Liver (tissue), 3 donors: ENCODE measurements around the gene NHLRC2.

ENCODE experiments used
- ATF3 ChIP-seq: IDR thresholded peaks from 2 replicates; pipeline ENCODE4 v1.6.1; 2016; ENCODE audit warnings: antibody characterized with exemption
- CTCF ChIP-seq: fragments of 150-350 bp; IDR thresholded peaks from 2 replicates; pipeline ENCODE4 v1.5.1; 2017; ENCODE audit warnings: improper control_type of control experiment, low read depth, low read length; ENCODE audit not compliant: missing input control
- EGR1 ChIP-seq, 2 donors: IDR thresholded peaks; 2 replicates each; pipeline ENCODE4 v1.6.1; 2016 to 2018; ENCODE audit warnings: antibody characterized with exemption in 2 of 2, low read depth in 2 of 2
- FOXA1 ChIP-seq: IDR thresholded peaks from 2 replicates; pipeline ENCODE4 v1.6.1; 2016; ENCODE audit warnings: antibody characterized with exemption
- HNF4A ChIP-seq, 2 donors: conservative IDR thresholded peaks; 2 replicates each; pipeline ENCODE4 v1.6.1; 2016; ENCODE audit warnings: antibody characterized with exemption in 2 of 2, mild to moderate bottlenecking in 2 of 2
- JUND ChIP-seq, 2 donors: IDR thresholded peaks; 2 replicates each; pipeline ENCODE4 v1.6.1; 2016; ENCODE audit warnings: antibody characterized with exemption in 2 of 2
- MAX ChIP-seq: IDR thresholded peaks from 2 replicates; pipeline ENCODE4 v1.6.1; 2016; ENCODE audit warnings: antibody characterized with exemption
- RAD21 ChIP-seq, 2 donors: IDR thresholded peaks; 2 replicates each; pipeline ENCODE4 v1.6.1; 2016; ENCODE audit warnings: antibody characterized with exemption in 2 of 2, mild to moderate bottlenecking in 2 of 2
- REST ChIP-seq: IDR thresholded peaks from 2 replicates; pipeline ENCODE4 v1.6.1; 2016; ENCODE audit warnings: antibody characterized with exemption, mild to moderate bottlenecking
- SP1 ChIP-seq: IDR thresholded peaks from 2 replicates; pipeline ENCODE4 v1.6.1; 2018; ENCODE audit warnings: antibody characterized with exemption, mild to moderate bottlenecking
- TAF1 ChIP-seq: conservative IDR thresholded peaks from 2 replicates; pipeline ENCODE4 v1.6.1; 2016; ENCODE audit warnings: antibody characterized with exemption, mild to moderate bottlenecking
- YY1 ChIP-seq: IDR thresholded peaks from 2 replicates; pipeline ENCODE4 v1.6.1; 2016; ENCODE audit warnings: antibody characterized with exemption, mild to moderate bottlenecking
- ZBTB33 ChIP-seq: IDR thresholded peaks from 2 replicates; pipeline ENCODE4 v1.6.1; 2016; ENCODE audit warnings: antibody characterized with exemption
- donor health status: healthy.
- donor health status: healthy.

GRCh38 chr10:113894581-113894980 is 40.1 kb downstream of the NHLRC2 start:
- no peak for TF ChIP-seq RAD21 (IDR thresholded peaks at IDR 0.05)
- TF ChIP-seq MAX: no peak
- TF ChIP-seq CTCF: no peak
- no peak for TF ChIP-seq TAF1
- no peak for TF ChIP-seq ZBTB33
- TF ChIP-seq REST: no peak
- no peak for TF ChIP-seq ATF3
- no peak for TF ChIP-seq SP1
- no peak for TF ChIP-seq HNF4A (conservative IDR thresholded peaks at IDR 0.05)
- TF ChIP-seq JUND (IDR thresholded peaks at IDR 0.05): no peak
- TF ChIP-seq EGR1 (IDR thresholded peaks at IDR 0.05; ENCODE audit: low read depth in 2 of 2): no peak
- no peak for TF ChIP-seq FOXA1
- no peak for TF ChIP-seq YY1
